Measurements from ENCODE around the gene ATAD1.
A peak's percentile ranks its signal among the peaks of the same experiment; 100 is the strongest.
"Not testable (repeated sequence)": the region's sequence is repeated elsewhere in the genome, so short reads cannot be mapped to it uniquely, and the experiment has no call there.

Gene ATAD1

GRCh38 chr10:87817609-87818504, at the start of gene ATAD1:
ATAD1 (minus strand) TSS chr10:87818226; CDS start chr10:87814599, 3,627 bp downstream.
- DNase-seq, result peak; percentile 64

GRCh38 chr10:87867453-87867852, 49.4 kb upstream of the ATAD1 start:
- no peak for DNase-seq

- DNase-seq, result no peak
These were observed 48.5 kb upstream of the ATAD1 start for GRCh38 chr10:87866412-87866974.

- no peak for DNase-seq
These were observed 47.3 kb upstream of the ATAD1 start for GRCh38 chr10:87865241-87865881.

GRCh38 chr10:87864496-87865059, 46.6 kb upstream of the ATAD1 start:
- DNase-seq, result no peak

- not testable (repeated sequence) for DNase-seq
These were observed 46.0 kb upstream of the ATAD1 start for GRCh38 chr10:87863951-87864495.

GRCh38 chr10:87863053-87863943, 45.3 kb upstream of the ATAD1 start, which contains the start of the genes KLLN and PTEN:
KLLN (minus strand) TSS chr10:87863533; CDS start chr10:87862487, 1,046 bp downstream.
PTEN (plus strand) TSS chr10:87863625; CDS start chr10:87864470, 845 bp downstream.
- DNase-seq, result peak; percentile 72

GRCh38 chr10:87862679-87863052, 44.6 kb upstream of the ATAD1 start:
- DNase-seq, result no peak

- DNase-seq, result peak; percentile 33
These were observed 44.1 kb upstream of the ATAD1 start for GRCh38 chr10:87861953-87862678.

GRCh38 chr10:87861566-87861952, 43.5 kb upstream of the ATAD1 start:
- DNase-seq, result no peak

- no peak for DNase-seq
These were observed 42.9 kb upstream of the ATAD1 start for GRCh38 chr10:87860816-87861403.

GRCh38 chr10:87860156-87860795, 42.2 kb upstream of the ATAD1 start:
- peak; percentile 36 for DNase-seq

- not testable (repeated sequence) for DNase-seq
These were observed 37.6 kb upstream of the ATAD1 start for GRCh38 chr10:87855665-87856064.

- not testable (repeated sequence) for DNase-seq
These were observed 37.2 kb upstream of the ATAD1 start for GRCh38 chr10:87855247-87855646.

- no peak for DNase-seq
These were observed 34.1 kb upstream of the ATAD1 start for GRCh38 chr10:87852089-87852488.

GRCh38 chr10:87850742-87851205, 32.7 kb upstream of the ATAD1 start:
- DNase-seq, result peak; percentile 42

GRCh38 chr10:87849001-87849400, 31.0 kb upstream of the ATAD1 start:
- no peak for DNase-seq

- DNase-seq, result no peak
These were observed 29.5 kb upstream of the ATAD1 start for GRCh38 chr10:87847550-87847949.

- not testable (repeated sequence) for DNase-seq
These were observed 28.7 kb upstream of the ATAD1 start for GRCh38 chr10:87846711-87847110.

GRCh38 chr10:87846023-87846422, 28.0 kb upstream of the ATAD1 start:
- no peak for DNase-seq
